RWPE2 (cell line): ENCODE results near the gene COMMD3.

ENCODE experiments used
- ATAC-seq: fragments of 200-7000 bp; cut with Tn5 transposase; 3 replicates; pipeline ENCODE4 v1.9.1; 2021; ENCODE audit warnings: low read depth
- DNase-seq: peaks from one replicate; pipeline ENCODE4 v3.0.0-alpha.2; 2020; ENCODE audit warnings: low spot score
- H3K27ac ChIP-seq: fragments of 450-650 bp; 2 replicates; pipeline ENCODE4 v1.5.1; 2017; ENCODE audit warnings: mild to moderate bottlenecking; ENCODE audit not compliant: poor library complexity, severe bottlenecking
- H3K27me3 ChIP-seq: fragments of 250-450 bp; sonication (Bioruptor Pico); 2 replicates; pipeline ENCODE4 v1.5.1; 2021; ENCODE audit warnings: mild to moderate bottlenecking, moderate library complexity; ENCODE audit not compliant: insufficient read depth, poor library complexity, severe bottlenecking
- H3K36me3 ChIP-seq: fragments of 250-450 bp; sonication (Bioruptor Pico); 2 replicates; pipeline ENCODE4 v1.5.1; 2020; ENCODE audit warnings: low read depth, mild to moderate bottlenecking, moderate library complexity
- H3K4me1 ChIP-seq: fragments of 250-450 bp; sonication (Bioruptor Pico); 2 replicates; pipeline ENCODE4 v1.5.1; 2021; ENCODE audit warnings: mild to moderate bottlenecking, moderate library complexity; ENCODE audit not compliant: insufficient read depth, poor library complexity, severe bottlenecking
- H3K4me3 ChIP-seq: fragments of 250-450 bp; sonication (Bioruptor Pico); 2 replicates; pipeline ENCODE4 v1.5.1; 2021; ENCODE audit warnings: mild to moderate bottlenecking, moderate library complexity; ENCODE audit not compliant: severe bottlenecking
- H3K9me3 ChIP-seq: fragments of 250-450 bp; sonication (Bioruptor Pico); 2 replicates; pipeline ENCODE4 v1.5.1; 2021; ENCODE audit warnings: mild to moderate bottlenecking, moderate library complexity; ENCODE audit not compliant: severe bottlenecking
- CTCF ChIP-seq: fragments of 450-650 bp; IDR thresholded peaks from one replicate; pipeline ENCODE4 v1.5.1; 2017; ENCODE audit warnings: mild to moderate bottlenecking, moderate library complexity; ENCODE audit not compliant: poor library complexity, severe bottlenecking

COMMD3 gene

GRCh38 chr10:22339761-22340328 is 23.7 kb downstream of the COMMD3 start:
- Histone ChIP-seq H3K36me3 (no peaks in the 10 kb centered on the region), H3K27ac (peak overlapping the region; percentile 30), H3K4me1 (peaks cover 10% of the 10 kb centered on the region), H3K4me3 (peak overlapping the region; percentile 91), H3K27me3 (peaks cover 91% of the 10 kb centered on the region), H3K9me3 (no peaks in the 10 kb centered on the region)
- TF ChIP-seq CTCF = no peak
- ATAC-seq (no peak), DNase-seq (no peak)

GRCh38 chr10:22340329-22341189 is 24.4 kb downstream of the COMMD3 start:
- H3K27me3 ChIP-seq = peaks cover 91% of the 10 kb centered on the region
- DNase-seq (no peak), ATAC-seq (peak; percentile 70)
- peak overlapping the region; percentile 30 for H3K27ac ChIP-seq
- H3K4me1 ChIP-seq = peaks cover 10% of the 10 kb centered on the region
- peak overlapping the region; percentile 91 for H3K4me3 ChIP-seq
- H3K9me3 ChIP-seq = no peaks in the 10 kb centered on the region
- TF ChIP-seq CTCF = no peak
- H3K36me3 ChIP-seq = no peaks in the 10 kb centered on the region

GRCh38 chr10:22341190-22341925 is 25.2 kb downstream of the COMMD3 start:
- H3K4me1 ChIP-seq = peaks cover 5% of the 10 kb centered on the region
- DNase-seq = no peak
- no peaks in the 10 kb centered on the region for H3K36me3 ChIP-seq
- no peak for TF ChIP-seq CTCF
- H3K27me3 ChIP-seq = peaks cover 91% of the 10 kb centered on the region
- H3K27ac ChIP-seq = no peak overlapping the region
- ATAC-seq = peak; percentile 37
- H3K9me3 ChIP-seq = no peaks in the 10 kb centered on the region
- H3K4me3 ChIP-seq = peak overlapping the region; percentile 91

GRCh38 chr10:22341926-22342196 is 25.7 kb downstream of the COMMD3 start:
- no peak overlapping the region for H3K27ac ChIP-seq
- no peak for TF ChIP-seq CTCF
- H3K9me3 ChIP-seq = no peaks in the 10 kb centered on the region
- ATAC-seq (no peak), DNase-seq (no peak)
- peaks cover 91% of the 10 kb centered on the region for H3K27me3 ChIP-seq
- no peak overlapping the region for H3K4me3 ChIP-seq
- H3K36me3 ChIP-seq = no peaks in the 10 kb centered on the region
- peaks cover 5% of the 10 kb centered on the region for H3K4me1 ChIP-seq
